NCI-H748 (cell line): Measurements from ENCODE around the gene SMAP2.
A peak's percentile ranks its signal among the peaks of the same experiment; 100 is the strongest.

Experiments used
- DNase-seq: peaks from one replicate; lab custom pipeline; 2025; ENCODE audit not compliant: unreplicated experiment; lab: John Stamatoyannopoulos, UW

The SMAP2 gene

GRCh38 chr1:40416709-40417108 is 43.2 kb downstream of the SMAP2 start:
- DNase-seq: no peak

DNA sequence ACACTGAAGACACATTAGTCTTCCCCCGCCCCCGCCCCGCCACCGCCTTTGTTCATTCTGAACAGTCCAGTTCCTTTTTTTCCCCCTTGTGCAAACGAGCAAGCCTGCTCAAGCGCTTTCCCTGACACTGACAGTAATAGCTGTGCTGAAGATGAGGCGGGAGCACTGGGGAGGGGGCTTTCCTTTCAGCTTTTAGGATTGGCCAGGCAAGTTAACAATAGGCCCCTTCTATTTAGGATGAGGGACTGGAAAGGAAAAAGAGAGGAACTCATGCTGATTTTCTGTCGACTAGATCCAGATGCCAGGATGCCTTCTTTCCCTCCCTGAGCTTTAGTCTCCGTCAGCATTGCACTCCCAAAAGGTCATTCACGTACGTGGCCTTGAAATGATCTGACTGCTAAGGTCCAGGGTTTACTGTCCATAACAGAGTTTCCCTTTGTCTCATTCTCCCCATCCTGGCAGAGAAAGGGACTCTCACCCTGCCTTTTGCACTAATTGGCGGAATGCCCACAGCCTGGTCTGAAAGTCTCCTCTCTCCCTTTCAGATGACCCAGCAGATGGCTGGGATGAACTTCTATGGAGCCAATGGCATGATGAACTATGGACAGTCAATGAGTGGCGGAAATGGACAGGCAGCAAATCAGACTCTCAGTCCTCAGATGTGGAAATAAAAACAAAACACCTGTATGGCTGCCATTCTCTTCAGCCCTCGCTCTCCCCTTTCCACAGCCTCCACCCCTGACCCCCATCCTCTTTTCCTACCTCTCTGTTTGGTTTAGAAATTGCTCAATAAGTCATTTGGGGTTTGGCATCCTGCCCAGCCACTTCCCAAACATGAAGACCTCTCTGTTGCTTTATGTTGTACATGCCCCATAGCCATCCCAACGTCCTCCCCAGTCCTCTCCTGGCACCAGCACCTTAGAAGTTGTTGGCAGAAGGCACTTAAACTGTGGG is 48.2 kb downstream of the SMAP2 start:
- DNase-seq: peak; percentile 100

DNA sequence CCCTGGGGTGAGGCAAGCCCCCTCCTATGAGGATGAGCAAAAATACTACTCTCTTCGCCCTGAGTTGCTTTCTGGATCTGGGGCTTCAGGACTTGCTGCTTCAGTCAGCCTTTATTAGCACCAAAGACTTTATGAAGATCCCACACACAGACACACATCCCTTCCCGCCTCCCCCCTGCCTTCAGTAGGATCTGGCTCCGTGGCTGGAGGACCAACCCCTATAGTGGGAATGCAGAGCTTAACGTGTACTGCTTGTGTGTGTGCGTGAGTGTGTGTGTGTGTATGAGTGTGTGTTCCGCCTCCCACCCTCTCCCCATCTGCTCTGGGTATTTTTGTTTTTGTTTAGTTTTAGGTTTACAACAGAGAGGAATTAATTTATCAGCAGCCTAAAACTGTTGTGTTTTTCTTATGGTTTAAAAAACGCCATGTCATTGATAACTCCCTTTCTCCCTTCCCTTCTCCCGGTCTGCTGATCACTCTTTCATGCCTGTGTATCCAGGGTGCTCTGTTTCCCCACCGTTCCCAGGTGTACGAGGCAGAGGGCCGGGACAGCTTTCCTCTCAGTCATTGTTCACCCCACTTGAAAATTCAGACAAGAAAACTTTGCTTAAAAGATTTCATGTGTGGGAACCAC is 49.2 kb downstream of the SMAP2 start:
- DNase-seq: peak; percentile 65

GRCh38 chr1:40423264-40423642 is 49.7 kb downstream of the SMAP2 start:
- DNase-seq: no peak

GRCh38 chr1:40423951-40424618 is 50.6 kb downstream of the SMAP2 start:
- DNase-seq: no peak

DNA sequence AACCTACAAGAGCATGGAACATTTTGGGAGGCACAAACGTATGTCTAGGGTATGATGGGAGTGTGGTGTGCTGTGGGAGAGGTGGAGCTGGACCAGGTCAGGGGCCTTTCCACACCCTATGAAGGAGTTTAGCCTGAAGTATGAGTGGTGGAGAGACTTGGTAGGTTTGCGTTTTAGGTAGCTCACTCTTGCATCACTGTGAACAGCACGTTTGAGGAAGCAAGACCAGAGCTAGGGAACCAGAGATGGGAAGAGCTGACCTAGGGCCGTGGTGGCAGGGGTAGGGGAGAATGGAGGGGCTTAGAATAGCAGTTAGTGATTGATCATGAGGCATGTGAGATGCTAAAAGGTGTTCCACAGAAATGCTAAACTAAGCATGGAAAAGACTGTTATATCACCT is 51.7 kb downstream of the SMAP2 start:
- DNase-seq: no peak

- no peak for DNase-seq
These were observed 57.9 kb downstream of the SMAP2 start for GRCh38 chr1:40431385-40431784.

DNA sequence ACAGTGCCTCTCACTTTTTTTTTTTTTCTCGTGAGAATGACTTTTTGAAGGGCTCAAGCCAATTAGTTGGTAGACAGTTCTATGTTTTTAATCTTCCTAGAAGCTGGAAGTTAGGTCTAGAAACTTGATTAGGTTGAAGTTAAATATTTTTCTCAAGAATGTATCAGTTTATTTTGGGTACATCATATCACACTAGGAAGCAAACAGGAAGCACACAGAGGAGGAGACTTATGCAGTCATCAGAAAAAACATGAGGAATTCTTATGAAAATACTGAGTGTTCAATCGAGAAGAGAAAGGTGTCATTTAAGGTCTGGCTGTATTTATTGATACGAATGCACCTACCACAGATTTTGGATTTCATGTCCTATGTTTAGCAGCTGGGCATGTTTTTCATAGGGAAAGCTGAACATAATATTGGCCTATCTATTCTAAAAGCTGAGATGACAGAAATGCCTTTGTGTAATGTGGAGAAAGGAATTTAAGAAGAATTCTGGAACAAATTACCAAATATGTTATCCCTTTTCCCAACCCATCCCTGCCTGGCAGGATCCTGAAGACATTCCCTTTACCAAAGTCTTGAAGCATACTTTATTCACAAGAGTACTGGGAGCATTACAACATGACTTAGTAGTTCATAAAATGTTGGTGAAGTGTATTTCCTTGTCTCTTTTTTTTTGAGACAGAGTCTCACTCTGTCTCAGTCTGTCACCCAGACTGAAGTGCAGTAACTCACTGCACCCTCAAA is 59.3 kb downstream of the SMAP2 start:
- no peak for DNase-seq

- DNase-seq: no peak
These were observed 61.9 kb downstream of the SMAP2 start for GRCh38 chr1:40435471-40435870.

DNA sequence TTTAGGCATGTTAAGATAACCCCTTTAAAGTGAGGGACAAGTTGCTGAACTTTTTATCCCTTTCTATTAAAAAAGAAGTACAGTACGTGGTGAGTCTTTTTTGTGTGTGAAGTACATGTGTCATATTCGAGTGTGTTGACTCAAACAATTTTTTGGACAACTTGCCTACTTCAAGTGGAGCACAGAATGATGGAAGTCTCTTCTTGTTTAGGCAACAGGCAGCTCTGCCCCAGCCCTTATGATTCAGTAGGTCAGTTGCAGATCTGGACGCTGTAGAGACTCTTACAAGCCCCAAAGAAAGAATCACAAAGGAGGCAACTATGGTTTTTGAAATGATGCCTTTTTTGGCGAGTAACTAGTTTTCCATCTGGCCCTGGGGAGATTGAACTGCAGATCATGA is 62.3 kb downstream of the SMAP2 start:
- DNase-seq: no peak

DNA sequence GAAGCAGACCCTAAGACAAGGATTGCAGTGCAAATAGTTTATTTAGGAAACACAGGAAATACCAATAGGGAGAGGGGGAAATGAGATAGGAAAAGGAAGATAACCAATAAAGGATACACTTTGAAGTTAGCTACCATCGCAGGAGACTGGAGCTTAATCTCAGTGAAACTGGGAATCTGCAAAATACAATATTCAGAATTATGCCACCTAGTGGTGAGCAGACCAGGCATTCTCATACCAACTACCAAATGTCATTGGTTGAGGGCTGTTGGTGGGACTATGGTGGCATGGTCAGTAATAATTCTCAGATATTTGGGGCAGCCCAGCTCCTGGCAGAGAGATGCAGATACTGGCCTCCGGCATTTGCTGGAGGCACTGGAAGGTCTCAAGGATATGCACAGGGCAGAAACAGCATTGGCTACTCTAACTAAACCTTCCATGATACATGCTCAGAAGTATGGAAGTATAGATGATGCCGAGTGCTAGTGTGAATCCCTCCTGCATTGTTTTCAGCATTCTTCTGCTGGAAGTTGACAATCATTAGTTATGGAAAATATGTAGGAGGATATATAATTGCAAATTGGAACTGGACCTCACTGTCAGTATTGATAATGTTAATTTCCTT is 65.0 kb downstream of the SMAP2 start:
- DNase-seq: peak; percentile 89

DNA sequence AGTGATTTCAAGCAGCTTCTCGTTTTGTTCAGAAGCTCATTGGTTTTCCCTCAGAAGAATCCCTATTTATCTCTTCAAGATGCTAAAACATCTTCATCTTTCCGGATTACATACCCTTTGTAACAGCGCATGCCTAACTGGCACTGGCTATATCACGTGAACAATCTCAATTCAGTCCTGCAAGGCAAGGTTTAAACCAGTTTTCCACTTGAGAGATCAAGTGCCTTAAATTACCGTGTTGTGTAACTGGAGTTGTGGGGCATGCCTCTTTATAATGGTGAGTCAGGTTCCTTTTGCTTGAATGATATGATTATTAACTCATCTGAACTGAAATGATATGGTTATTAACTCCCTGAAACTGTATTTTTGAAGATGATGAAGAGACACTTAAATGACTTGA is 65.7 kb downstream of the SMAP2 start:
- peak; percentile 69 for DNase-seq

DNA sequence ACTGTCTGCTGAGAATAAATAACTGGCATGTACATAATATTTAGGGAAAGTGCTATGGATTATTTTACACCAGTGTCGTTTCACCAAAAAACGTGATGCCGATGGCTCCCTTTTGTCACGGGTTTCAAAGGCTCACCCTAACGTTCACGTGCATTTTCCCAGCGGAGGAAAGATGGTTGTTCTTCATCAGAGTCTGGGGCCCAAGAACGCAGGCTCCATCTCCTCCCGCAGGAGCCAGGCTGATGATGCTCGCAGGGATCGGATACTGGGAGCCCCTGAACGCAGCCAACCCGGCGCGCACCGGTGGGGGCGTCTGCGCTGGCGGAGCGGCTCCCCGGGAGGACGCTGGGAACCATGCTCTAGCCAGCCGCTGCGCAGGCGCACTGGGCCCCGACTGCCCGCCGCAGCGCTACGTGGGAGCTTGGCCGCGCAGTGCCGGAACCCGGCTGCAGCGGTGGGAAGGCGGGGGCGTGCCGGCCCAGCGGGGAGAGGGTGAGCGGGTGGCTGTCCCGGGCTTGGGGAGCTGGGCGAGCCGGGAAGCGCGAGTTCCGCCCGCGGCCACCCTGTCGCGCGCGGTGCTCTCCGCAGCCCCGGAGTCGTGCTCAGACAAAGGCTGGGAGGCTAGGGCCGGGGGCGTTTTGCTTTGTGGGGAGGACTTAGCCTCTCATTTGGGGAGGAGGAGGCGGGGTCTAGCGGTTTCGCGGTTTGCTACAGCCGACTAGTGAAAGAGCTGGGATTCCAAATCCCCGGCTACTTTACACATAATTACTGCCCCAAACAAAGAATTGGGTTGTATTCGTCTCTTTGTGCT is 76.4 kb downstream of the SMAP2 start, which contains the start of gene ZFP69B:
Gene ZFP69B (plus strand): TSS at position 793 of the 811 bp plus-strand sequence. CDS start 486 bp downstream, outside the sequence.
- peak; percentile 100 for DNase-seq

- peak; percentile 92 for DNase-seq
These were observed 77.1 kb downstream of the SMAP2 start for GRCh38 chr1:40450495-40451237.

DNA sequence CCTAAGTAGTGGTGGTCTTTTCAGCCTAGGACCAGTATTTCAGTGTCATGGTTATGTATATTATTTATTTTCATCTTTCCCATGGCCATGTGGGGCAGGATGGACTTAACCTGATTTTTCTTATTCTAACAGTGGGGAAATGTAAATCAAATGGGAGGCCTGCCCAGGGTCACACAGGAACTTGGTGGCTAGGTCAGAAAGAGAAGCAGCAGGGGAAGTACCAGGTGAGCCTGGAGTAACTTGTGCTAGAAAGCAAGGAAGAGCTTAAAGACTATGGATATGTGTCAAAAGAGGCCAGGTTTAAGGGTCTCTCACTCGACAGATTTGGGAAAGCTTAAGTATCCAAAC is 77.7 kb downstream of the SMAP2 start:
- DNase-seq: no peak

GRCh38 chr1:40454873-40455272 is 81.3 kb downstream of the SMAP2 start:
- no peak for DNase-seq

DNA sequence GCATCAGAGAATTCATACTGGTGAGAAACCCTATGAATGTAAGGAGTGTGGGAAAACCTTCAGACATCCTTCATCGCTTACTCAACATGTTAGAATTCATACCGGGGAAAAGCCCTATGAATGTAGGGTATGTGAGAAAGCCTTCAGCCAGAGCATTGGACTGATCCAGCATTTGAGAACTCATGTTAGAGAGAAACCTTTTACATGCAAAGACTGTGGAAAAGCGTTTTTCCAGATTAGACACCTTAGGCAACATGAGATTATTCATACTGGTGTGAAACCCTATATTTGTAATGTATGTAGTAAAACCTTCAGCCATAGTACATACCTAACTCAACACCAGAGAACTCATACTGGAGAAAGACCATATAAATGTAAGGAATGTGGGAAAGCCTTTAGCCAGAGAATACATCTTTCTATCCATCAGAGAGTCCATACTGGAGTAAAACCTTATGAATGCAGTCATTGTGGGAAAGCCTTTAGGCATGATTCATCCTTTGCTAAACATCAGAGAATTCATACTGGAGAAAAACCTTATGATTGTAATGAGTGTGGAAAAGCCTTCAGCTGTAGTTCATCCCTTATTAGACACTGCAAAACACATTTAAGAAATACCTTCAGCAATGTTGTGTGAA is 89.5 kb downstream of the SMAP2 start:
- DNase-seq: peak; percentile 77

DNA sequence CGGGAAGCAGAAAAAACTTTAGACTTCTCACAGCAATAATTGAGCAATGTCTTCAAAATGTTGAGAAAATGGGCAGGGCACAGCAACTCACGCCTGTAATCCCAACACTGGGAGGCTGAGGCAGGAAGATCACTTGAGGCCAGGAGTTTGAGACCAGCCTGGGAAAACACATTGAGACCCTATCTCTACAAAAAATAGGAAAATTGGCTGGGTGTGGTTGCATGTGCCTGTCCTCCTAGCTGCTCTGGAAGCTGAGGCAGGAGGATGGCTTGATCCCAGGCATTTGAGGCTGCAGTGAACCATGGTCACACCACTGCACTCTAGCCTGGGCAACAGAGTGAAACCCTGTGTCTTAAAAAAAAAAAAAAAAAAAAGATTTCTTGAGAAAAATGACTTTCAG is 95.8 kb downstream of the SMAP2 start:
- no peak for DNase-seq
